Cardiac muscle cell (in vitro differentiated cells and primary cell): ENCODE measurements around the gene N4BP2L1. TPM values are rescaled to one million over a fixed set of nuclear protein-coding genes. Genes with fewer than 3 reads are reported as not detected.

Source experiments
- DNase-seq, 2 donors: peaks; one replicate each; pipeline versions ENCODE4 v3.0.0 to v3.0.0-alpha.2; 2010 to 2017; ENCODE audit warnings: low read depth in 1 of 2, low spot score in 1 of 2
- H3K27ac ChIP-seq: fragments of 200-600 bp; sonication (generic); 2 replicates; pipeline ENCODE4 v1.5.1; 2016
- H3K27me3 ChIP-seq: fragments of 200-600 bp; sonication (generic); 2 replicates; pipeline ENCODE4 v1.6.0; 2016; ENCODE audit warnings: control low read depth
- H3K36me3 ChIP-seq: fragments of 200-600 bp; sonication (generic); 2 replicates; pipeline ENCODE4 v1.5.1; 2016; ENCODE audit warnings: control low read depth
- H3K4me1 ChIP-seq: fragments of 200-600 bp; sonication (generic); 2 replicates; pipeline ENCODE4 v1.8.1; 2017; ENCODE audit warnings: low read depth, mild to moderate bottlenecking, mixed run types
- H3K4me3 ChIP-seq: fragments of 200-600 bp; sonication (generic); 2 replicates; pipeline ENCODE4 v1.5.1; 2016; ENCODE audit warnings: mild to moderate bottlenecking
- H3K9me3 ChIP-seq: fragments of 200-600 bp; sonication (generic); 2 replicates; pipeline ENCODE4 v1.5.1; 2017; ENCODE audit warnings: low read depth, mild to moderate bottlenecking, control low read depth
- polyA plus RNA-seq: library from polyadenylated mRNA; unstranded; fragments of >200 nt; fragmentation: Nextera tagmentation; extraction: Ambion mirVana; gene quantifications from 2 replicates; pipeline ENCODE4 v1.2.1, GENCODE V29; 2016
- total RNA-seq: library from RNA; depleted of rRNA; stranded (reverse); fragments of >200 nt; gene quantifications from 2 replicates; pipeline ENCODE4 v1.2.3, GENCODE V29; 2016
- TF ChIP-seq, protein P1 (sequence below): IDR thresholded peaks from 2 replicates; pipeline ENCODE4 v1.5.1; 2012; ENCODE audit warnings: low read depth, mild to moderate bottlenecking, low read length

N4BP2L1 gene
- total and polyA plus RNA-seq, 2 experiments from 2014 or later, result 2.0 to 8.9 TPM

DNA sequence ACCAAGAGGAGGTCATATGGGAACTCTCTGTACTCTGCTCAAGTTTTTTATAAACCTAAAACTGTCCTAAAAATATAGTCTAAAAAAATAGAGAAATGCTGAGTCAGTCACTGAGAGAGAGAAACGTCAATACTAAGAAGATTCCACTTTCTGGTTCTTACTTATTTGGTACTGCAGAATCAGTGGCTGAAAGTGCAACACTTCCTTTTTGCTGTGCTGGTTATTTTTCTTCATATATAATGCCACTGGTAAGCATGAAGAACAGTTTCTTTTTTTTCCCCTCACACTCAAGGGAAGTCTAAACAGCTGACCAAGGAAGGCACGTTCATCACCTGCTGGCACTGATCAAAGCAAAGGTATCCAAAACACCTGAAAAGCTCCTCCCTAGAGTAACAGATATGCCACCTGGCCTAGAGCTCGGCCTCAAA lies 44.3 kb upstream of the N4BP2L1 start:
- TF ChIP-seq, protein P1, sequence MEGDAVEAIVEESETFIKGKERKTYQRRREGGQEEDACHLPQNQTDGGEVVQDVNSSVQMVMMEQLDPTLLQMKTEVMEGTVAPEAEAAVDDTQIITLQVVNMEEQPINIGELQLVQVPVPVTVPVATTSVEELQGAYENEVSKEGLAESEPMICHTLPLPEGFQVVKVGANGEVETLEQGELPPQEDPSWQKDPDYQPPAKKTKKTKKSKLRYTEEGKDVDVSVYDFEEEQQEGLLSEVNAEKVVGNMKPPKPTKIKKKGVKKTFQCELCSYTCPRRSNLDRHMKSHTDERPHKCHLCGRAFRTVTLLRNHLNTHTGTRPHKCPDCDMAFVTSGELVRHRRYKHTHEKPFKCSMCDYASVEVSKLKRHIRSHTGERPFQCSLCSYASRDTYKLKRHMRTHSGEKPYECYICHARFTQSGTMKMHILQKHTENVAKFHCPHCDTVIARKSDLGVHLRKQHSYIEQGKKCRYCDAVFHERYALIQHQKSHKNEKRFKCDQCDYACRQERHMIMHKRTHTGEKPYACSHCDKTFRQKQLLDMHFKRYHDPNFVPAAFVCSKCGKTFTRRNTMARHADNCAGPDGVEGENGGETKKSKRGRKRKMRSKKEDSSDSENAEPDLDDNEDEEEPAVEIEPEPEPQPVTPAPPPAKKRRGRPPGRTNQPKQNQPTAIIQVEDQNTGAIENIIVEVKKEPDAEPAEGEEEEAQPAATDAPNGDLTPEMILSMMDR, result no peak
- Histone ChIP-seq H3K27me3 (no peaks in the 10 kb centered on the region), H3K4me3 (no peak overlapping the region), H3K4me1 (peaks cover 6% of the 10 kb centered on the region), H3K9me3 (no peaks in the 10 kb centered on the region), H3K27ac (no peak overlapping the region), H3K36me3 (no peaks in the 10 kb centered on the region)
- no peak for DNase-seq

DNA sequence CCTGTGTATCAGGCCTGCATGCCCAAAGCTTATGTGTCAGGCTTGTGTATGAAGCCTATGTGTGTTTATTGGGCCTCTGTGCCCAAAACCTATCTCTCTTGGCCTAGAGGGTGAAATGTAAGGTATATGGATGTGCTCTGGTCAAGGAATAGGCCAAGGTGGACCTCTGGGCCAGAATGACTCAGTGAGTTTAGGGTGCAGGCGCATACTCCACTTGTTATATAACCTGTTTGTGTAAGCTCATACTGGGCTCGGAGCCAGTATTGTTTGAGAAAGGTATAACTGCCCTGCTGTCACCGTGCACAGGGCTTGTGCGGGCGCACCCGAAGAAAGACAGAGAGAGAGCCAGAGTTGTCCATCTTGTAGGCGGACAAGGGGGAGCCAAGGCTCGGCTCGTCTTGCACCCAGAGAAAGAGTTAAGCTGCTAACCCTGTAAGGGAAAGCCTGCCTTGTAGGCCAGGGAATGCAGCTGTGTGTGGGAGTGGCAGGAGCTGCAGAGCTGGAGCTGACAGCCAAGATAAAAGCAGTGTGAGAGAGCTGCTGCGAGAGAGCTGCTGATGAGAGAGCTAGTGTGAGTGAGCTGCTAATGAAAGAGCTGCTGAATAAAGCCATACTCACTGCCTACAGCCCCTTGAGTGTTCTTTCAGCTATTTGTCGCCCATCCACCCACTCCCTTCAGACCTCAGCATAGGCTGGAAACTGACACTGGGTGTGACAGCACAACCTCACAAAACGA lies 43.4 kb upstream of the N4BP2L1 start:
- no peaks in the 10 kb centered on the region for H3K36me3 ChIP-seq
- H3K27ac ChIP-seq, result no peak overlapping the region
- H3K4me1 ChIP-seq, result peaks cover 6% of the 10 kb centered on the region
- peak; percentile 76 to 90 for DNase-seq
- no peak overlapping the region for H3K4me3 ChIP-seq
- H3K27me3 ChIP-seq, result no peaks in the 10 kb centered on the region
- TF ChIP-seq, protein P1, result no peak
- H3K9me3 ChIP-seq, result no peaks in the 10 kb centered on the region

DNA sequence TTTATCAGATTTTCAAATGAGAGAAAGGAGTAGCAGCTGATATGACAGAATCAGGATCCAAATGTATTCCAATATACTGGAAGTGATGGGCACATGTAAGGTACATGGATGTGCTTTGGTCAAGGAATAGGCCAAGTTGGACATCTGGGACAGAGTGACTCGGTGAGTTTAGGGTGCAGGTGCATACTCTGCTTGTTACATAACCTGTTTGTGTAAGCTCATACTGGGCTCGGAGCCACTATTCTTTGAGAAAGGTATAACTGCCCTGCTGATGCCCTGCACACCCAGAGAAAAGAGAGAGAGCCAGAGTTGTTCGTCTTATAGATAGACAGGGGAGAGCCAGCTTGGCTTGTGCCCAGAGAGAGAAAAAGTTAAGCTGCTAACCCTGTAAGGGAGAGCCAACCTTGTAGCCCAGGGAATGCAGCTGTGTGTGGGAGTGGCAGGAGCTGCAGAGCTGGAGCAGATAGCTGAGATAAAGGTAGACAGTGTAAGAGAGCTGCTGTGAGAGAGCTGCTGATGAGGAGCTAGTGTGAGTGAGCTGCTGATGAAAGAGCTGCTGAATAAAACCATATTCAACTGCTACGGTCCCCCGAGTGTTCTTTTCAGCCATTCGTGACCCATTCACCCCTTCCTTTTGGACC lies 40.7 kb upstream of the N4BP2L1 start:
- Histone ChIP-seq H3K9me3 (no peaks in the 10 kb centered on the region), H3K4me3 (no peak overlapping the region), H3K36me3 (no peaks in the 10 kb centered on the region), H3K4me1 (peaks cover 6% of the 10 kb centered on the region), H3K27me3 (no peaks in the 10 kb centered on the region), H3K27ac (no peak overlapping the region)
- TF ChIP-seq, protein P1, result no peak
- peak in 1 of 2 donors; percentile 58 for DNase-seq

DNA sequence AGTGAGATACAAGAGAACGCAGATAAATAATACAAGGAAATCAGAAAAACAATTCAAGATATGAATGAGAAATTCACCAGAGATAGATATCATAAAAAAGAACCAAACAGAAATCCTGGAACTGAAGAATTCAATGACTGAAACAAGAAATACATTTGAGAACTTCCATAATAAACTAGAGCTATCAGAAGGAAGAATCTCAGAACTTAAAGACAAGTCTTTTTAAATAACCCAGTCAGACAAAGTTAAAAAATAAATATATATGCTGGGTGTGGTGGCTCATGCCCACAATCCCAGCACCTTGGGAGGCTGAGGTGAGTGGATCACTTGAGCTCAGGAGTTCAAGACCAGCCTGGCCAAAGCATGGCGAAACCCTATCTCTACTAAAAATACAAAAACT lies 28.7 kb upstream of the N4BP2L1 start:
- Histone ChIP-seq H3K9me3 (no peaks in the 10 kb centered on the region), H3K27ac (no peak overlapping the region), H3K4me1 (no peaks in the 10 kb centered on the region), H3K4me3 (no peak overlapping the region), H3K36me3 (no peaks in the 10 kb centered on the region), H3K27me3 (no peaks in the 10 kb centered on the region)
- DNase-seq, result no peak
- TF ChIP-seq, protein P1, result no peak

DNA sequence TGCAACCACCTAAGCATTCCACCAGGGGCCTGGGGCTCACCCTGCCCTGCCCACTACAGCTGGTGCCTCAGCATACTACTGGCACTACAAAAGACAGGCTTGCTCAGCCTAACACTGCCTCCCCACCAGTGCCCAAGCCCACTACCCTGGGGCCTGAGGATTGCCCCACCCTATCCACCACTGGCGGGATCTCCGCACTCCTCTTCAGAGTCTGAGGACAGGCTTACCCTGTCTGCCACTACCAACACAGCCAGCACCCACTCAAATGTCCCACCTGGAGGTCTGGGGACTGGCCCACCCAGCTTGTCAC lies 27.6 kb upstream of the N4BP2L1 start:
- DNase-seq, result no peak
- Histone ChIP-seq H3K36me3 (no peaks in the 10 kb centered on the region), H3K27me3 (no peaks in the 10 kb centered on the region), H3K4me1 (no peaks in the 10 kb centered on the region), H3K27ac (no peak overlapping the region), H3K4me3 (no peak overlapping the region), H3K9me3 (no peaks in the 10 kb centered on the region)
- TF ChIP-seq, protein P1, result no peak
